Measurements from ENCODE around the gene QKI.

The QKI gene

GRCh38 chr6:163564534-163564933 lies 150.0 kb downstream of the QKI start:
- no peak for TF ChIP-seq CTCF (IDR thresholded peaks at IDR 0.05; ENCODE audit: low read depth, low read length)
- DNase-seq (ENCODE audit: extremely low read depth, low read depth), result no peak

GRCh38 chr6:163565140-163565539 lies 150.6 kb downstream of the QKI start:
- DNase-seq (ENCODE audit: extremely low read depth, low read depth), result no peak
- no peak for TF ChIP-seq CTCF (IDR thresholded peaks at IDR 0.05; ENCODE audit: low read depth, low read length)

- DNase-seq (ENCODE audit: extremely low read depth, low read depth), result no peak
- TF ChIP-seq CTCF (IDR thresholded peaks at IDR 0.05; ENCODE audit: low read depth, low read length), result no peak
These were observed 151.5 kb downstream of the QKI start for GRCh38 chr6:163566056-163566455.

- TF ChIP-seq CTCF (IDR thresholded peaks at IDR 0.05; ENCODE audit: low read depth, low read length), result no peak
- DNase-seq (ENCODE audit: extremely low read depth, low read depth), result no peak
These were observed 153.8 kb downstream of the QKI start for GRCh38 chr6:163568275-163568674.

- no peak for TF ChIP-seq CTCF (IDR thresholded peaks at IDR 0.05; ENCODE audit: low read depth, low read length)
- DNase-seq (ENCODE audit: extremely low read depth, low read depth), result no peak
These were observed 156.2 kb downstream of the QKI start for GRCh38 chr6:163570579-163571231.

GRCh38 chr6:163571730-163572129 lies 157.2 kb downstream of the QKI start:
- DNase-seq (ENCODE audit: extremely low read depth, low read depth), result no peak
- no peak for TF ChIP-seq CTCF (IDR thresholded peaks at IDR 0.05; ENCODE audit: low read depth, low read length)

GRCh38 chr6:163572612-163573011 lies 158.1 kb downstream of the QKI start:
- TF ChIP-seq CTCF (IDR thresholded peaks at IDR 0.05; ENCODE audit: low read depth, low read length), result no peak
- no peak for DNase-seq (ENCODE audit: extremely low read depth, low read depth)
